HG03045 (cell line): ENCODE data around the gene ITGA5.

Experiments used
- ATAC-seq: cut with Tn5 transposase; IDR thresholded peaks from one replicate; pipeline ENCODE4 v1.9.1; 2021; ENCODE audit warnings: mild to moderate bottlenecking, moderate library complexity; ENCODE audit not compliant: unreplicated experiment

The ITGA5 gene

GRCh38 chr12:54431911-54432814, 13.1 kb upstream of the ITGA5 start:
- ATAC-seq: no peak

DNA sequence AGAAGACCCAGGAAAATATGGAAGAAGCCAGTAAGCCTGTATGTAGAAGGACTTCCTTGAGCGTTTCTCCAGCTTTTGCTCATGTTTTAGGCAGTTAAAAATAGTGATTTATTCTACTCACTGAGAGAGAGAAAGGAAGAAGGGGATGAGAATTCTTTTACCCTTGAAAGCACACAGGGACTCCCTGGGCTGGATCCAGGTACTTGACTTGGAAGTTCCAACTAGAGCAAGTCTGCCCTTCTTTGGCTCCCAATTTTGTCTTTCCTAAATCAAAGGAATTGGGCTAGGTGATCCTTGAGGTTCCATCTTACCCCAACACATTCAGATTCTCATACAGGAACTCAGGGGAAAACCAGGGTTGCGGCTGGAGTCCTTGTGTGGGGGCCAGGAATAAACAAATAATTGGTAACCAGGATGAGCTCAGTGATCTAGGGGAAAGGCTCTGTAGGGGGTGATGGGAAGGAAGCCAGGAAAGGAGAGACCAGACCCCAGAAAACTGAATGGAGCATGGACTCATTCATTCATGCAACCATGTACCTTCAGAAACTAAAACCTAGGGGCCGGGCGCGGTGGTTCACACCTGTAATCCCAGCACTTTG, 11.5 kb upstream of the ITGA5 start:
- no peak for ATAC-seq

DNA sequence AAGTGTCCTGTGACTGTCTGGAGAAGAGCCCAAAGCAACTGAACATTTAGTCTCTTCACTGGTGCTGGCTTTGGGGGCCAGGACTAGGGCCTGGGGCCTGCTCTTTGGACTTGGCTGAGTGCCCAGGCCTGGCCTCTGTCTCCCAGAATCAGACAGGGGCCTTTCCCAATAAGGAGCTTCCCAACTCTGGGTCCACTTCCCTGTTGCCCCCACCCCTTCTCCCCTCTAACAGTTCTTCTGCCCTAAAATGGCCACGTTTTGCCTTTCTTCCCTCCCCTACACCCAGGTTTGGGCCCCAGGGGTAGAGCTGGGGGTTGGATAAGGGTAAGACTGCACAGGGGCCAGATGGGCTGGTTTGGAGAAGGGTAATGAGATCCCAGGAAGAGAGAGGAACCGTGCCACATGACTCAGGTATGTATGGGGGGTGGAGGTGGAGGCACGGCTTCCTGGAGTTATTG, 10.0 kb upstream of the ITGA5 start:
- ATAC-seq: no peak

DNA sequence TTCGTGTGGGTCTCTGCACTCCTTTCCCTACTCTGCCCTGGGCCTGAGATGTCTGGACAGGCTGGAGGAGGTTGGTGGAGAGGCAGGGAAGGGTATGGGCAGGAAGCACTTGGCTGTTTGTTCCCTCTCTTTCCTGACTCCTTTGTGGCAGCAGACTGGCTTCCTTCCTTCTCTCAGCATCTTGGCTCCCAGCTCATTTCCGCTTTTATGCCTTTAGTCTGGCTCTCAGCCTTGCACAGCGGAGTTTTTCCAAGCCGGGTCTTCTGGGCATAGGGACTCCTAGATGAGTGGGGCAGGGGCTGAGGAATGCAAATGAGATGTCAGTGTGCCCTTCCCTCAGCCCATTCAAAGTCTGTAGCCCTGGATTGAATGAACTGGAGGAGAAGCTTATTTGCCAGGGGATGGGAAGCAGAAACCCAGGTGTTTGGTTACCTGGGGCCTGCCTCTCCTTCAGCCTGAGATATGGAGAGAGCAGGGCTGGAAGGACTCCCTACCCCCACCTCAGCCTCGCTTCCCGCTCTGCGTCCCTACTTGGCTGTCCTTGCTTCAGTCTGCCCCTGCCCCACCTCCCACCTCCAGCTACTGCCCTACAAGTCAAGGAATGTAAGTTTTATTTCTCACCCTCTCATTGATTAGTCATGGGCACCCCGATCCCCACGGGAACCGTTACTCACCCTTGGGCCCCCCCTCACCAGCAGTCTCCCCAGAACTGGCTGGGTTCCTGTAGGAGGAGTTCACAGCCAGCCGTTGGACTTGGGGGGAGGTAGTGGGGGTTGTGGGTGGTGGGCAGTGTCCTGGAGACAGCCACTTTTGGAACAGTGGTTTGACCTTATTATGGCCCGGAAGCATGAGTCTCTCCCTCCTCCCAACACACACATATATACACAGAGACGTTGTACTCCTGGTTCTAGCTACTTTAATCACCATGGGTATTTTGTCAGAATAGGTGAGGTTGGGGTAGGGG, 9.3 kb upstream of the ITGA5 start:
- ATAC-seq: no peak

DNA sequence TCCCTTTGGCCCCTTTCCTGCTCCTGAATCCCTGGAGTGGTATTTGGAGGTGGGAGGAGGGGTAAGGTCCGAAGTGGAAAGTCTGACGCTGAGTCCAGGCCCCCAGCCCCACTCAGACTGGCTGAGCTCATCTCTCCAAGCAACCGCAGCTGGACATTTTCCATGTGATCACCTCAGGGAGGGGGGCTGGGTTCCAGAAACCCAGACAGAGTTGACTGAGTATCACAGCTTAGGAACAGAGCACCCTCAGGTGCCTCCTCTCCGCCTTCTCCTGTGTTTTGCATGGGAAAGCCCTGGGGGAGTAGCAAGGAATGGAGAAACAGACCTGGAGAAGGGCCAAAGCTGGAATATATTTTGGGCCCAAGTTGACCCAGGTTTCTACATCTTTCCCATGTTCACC, 8.0 kb upstream of the ITGA5 start:
- no peak for ATAC-seq

DNA sequence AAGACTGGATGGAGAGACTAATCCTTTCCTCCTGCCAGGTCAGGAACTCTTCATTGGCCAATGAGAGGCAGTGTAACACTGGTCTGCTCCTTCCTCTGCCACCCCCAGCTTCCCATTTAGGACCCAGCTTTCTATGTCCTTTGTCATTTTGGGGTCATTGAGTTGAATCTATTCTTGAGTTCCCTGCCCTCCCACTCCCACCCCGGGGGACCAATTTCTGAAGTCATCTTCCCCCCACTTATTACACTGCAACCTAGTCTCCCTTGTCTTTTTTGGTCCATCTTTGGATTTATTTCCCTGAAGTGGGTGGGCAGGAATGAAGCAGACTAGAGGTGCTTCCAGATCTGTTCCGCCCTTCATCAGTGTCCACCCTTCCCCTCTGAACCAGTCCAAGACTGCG, 7.6 kb upstream of the ITGA5 start:
- no peak for ATAC-seq

DNA sequence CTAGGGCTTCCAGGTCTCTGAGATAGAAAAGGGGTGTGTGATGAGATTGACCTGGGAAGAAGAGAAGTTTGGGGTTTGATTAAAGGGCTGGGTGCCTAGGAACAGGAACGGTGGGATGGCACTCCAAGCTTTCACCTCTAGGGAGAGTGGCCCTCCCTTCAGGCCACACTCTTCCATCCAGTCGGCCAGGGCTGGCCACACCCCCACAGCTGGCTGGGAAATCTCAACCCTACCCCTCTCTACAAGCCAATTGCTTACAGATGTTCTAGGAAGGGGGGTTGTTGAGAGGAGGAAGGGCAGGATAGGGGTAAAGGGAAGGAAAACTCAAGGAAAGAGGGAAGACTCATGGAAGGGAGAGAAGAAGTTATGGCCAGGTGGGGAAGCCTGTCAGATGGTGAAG, 6.6 kb upstream of the ITGA5 start:
- no peak for ATAC-seq

DNA sequence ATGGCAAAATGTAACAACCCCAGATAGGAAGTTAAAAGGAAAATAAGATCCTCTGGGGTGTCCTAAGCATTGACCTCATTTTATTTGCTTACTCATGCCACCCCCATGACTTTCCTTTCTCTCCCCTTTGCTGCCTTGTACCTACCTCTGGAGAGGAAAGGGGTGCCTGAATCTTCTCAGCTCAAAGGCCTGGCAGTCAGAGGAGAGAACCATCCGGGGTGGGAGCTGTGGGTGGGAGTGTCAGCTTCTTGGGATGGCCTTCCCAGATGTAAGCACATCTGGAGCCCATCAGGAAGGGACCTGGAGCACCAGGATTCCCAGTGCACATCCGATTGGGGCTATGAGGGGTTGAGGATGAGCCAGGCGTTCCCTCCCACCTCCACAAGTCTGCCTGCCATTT, 5.2 kb upstream of the ITGA5 start:
- no peak for ATAC-seq

DNA sequence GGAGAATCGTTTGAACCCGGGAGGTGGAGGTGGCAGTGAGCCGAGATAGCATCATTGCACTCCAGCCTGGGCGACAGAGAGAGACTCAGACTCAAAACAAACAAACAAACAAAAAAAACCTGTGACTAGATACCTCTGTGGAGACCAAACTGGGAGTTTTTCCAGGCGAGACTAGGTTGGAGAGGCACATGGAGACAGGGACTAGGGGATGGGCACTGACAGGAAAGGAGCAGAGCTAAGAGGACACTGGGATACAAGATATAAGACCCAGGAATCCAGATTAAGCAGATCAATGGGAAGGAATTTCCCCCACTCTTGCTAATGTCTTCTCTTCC, 4.7 kb upstream of the ITGA5 start:
- no peak for ATAC-seq

DNA sequence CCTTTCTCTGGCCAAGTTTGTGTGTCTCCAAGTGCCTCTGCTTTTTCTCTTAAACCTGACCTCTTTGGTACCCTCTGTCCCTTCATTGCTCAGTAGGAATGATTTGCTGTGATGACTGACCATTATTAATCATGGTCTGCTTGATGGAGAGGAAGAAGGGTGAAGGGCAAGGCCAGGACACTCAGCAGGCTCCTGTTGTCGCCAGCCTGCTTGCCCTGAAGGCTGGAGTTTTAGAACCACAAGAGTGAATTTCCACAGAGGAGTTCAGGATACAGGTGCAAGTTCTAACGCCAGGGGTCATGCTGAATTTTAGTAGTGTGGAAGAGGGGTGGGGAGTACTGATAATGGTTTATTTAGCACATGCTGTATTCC, 2.8 kb upstream of the ITGA5 start:
- no peak for ATAC-seq

- no peak for ATAC-seq
These were observed 2.3 kb upstream of the ITGA5 start for GRCh38 chr12:54421175-54421878.

- ATAC-seq: no peak
These were observed 1.7 kb upstream of the ITGA5 start for GRCh38 chr12:54420766-54421144.

DNA sequence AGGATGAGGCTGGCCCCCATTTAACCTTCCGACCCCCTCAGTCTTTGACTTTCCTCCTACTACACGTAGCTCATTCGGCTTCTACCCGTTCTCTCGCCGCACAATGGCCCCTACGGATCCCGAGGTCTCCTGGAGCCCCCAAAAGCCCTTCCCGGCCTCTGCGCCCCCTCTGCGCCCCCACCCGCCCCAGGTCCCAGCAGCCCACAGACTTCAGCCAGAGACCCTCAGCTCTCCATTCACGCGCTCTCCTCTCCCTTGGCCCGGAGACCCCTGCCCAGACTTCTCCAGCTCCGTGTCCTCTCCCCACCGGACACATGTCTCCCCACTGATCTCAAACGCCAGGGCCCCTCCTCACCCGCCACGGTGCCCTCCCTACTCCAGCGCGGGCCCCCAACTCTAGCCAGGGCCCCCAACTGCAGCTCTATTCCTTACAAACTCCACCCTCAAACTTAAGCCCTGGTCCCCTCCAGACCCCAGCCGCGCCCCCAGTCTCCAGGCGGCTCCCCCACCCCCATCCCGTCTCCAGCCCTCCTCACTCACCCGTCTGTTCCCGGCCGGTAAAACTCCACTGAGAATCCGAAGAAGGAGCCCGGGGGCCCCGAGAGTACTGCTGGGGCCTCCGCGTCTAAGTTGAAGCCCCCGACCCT, 502 bp downstream of the ITGA5 start:
- no peak for ATAC-seq

GRCh38 chr12:54417712-54418440, 1.2 kb downstream of the ITGA5 start:
- no peak for ATAC-seq

GRCh38 chr12:54416687-54417603, 2.1 kb downstream of the ITGA5 start:
- ATAC-seq: no peak

GRCh38 chr12:54415221-54415929, 3.7 kb downstream of the ITGA5 start:
- ATAC-seq: no peak

DNA sequence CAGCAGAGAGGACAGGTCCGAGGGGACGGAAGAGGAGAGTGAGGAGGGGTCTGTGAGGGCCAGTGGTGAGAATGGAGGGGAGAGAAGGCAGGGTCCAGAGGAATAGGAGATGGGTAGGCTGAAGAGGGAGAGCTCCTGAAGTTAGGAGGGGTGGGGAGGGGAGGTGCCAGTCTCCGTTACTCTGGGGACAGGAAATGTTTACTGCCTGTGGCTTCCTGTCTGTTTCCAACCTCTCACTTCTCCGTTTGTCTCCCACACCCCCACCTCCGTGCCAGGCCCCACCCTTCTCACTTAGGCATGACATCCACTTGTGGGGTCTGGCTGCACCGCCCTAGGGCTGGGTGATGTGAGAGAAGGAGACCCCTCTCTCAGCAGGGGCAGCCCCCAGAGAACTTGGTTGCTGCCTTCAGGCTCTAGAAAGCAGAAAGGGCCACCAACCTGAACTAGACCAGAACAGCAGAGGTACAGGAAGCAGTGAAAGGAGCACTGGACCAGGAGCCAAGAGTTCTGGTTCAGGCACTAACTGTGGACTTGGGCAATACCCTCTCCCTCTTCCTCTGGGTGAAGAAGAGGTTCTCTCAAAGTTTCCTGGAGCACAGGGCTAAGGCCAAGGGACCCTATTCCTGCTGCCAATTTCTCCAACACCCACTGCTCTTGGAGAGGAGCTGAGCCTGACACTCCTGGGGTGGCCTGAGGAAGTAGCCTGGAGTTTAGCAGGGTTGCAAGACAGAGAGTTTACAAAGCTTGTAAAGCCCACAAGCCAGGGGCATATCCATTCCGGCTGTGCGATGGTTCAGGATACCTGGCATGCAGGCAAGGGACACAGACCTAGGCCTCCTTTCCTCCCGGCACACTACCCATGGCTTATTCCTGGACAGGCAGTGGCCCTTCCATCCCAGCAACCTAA, 5.5 kb downstream of the ITGA5 start:
- ATAC-seq: no peak
